Superior temporal gyrus (tissue), 1 donor: Measurements from ENCODE around the gene UBC.

ENCODE experiments used
- DNase-seq: peaks from one replicate; pipeline ENCODE4 v3.0.0-alpha.2; 2016; ENCODE audit errors: extremely low spot score

UBC gene

DNA sequence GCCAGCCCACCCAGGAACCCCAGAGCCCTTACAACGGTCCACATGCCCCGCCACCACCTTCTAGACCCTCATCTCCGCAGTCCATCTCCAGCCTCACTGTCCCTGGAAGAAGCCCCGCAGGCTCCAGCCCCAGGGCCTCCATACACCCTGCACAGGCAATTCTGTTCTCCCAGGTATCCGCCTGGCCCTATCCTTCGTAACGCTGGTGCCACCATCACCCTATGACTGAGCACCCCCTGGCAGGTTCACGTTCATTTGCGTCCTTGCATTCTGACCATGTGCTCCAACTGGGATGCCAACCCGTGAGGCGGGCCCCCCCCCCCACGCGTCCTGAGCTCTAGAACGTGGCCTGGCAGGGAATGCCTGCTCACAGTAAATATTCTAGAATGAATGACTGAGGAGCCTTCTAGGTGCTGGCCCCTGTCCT, 50.1 kb downstream of the UBC start:
- no peak for DNase-seq

DNA sequence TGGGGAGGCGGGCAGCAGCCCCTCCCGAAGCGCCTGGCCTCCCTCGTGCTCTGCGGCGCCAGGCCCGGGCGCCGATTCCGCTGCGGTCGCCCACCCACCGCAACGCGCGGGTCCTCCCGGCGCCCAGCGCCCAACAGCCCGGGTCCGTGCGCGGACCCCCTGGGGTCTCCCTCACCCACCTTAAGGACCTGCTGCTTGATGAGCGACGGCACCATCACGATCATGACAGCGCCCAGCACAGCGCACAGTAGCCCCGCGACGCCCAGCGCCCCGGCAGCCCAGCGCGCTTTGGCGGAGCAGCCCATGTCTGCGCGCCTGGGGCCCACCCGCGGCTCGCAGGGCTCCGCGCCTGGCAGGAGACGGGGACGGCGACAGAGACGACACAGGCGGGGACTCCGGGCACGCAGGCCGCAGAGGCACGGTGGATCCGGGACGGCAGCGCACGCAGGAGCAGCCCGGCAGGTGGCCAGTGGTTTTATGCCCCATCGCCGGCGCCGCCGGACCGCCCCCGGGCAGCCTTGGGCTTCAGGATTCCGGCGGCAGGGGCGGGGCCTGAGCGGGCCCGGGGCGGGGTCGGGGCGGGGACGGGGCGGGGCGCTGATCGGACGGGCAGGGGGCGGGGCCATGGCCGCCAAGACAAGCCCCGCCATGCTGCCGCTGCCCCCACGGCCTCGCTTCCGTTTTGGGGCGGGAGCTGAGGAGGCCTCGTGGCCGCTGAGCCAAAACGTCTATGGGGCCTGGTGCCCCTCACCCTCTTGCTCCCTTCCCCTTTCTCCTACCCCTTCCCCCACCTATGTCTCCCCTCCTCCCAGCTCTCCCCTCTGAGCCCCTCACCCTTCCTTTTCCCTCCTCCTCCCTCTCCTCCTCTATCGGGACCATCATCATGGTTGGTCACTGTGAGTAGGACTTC, 50.8 kb downstream of the UBC start, which contains the start of gene SCARB1:
SCARB1 (minus strand) TSS at position 449 of the 910 bp plus-strand sequence; CDS start at position 305, 144 bp downstream.
- peak; percentile 74 for DNase-seq

GRCh38 chr12:124862768-124863415, 51.6 kb downstream of the UBC start:
- peak; percentile 75 for DNase-seq

DNA sequence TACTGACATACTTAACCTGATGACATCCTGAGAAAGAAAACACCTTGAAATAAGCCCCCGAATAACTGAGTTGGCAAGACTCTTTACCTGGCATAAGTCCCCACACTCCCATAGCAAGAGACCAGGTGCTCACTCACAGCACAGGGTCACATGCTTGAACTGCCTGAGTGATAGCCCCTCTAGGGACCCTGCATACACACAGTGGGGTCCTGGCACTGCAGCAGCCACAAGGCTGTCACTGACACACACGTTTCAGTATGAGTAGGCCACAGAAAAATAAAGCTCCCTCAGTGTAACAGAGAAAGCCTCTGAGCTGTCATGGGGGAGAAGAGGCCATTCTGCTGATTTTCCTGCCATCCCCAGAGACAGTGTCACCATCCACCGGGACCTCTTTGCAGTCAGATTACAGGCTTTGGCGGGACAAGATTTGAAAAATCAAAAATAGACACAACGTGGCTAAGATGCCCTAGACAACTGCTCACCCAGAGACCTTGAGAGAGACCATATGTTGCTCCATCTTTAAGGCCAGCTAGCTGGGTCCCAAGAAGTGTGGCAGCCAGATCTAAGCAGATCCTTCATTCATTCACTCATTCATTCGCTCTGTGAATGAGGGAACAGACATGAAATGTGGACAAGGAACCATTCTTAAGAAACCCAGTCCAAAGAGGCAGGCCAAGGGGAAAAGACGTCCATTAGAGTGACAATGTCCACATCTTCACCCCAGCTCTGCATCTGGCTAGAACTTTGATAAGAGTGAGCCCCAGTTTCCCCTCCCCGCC, 52.4 kb downstream of the UBC start:
- peak; percentile 41 for DNase-seq
